Subcutaneous abdominal adipose tissue (tissue), 5 donors: ENCODE data around the gene CCDC178.

Source experiments
- H3K27ac ChIP-seq: one replicate; pipeline ENCODE4 v1.7.0; 2013; ENCODE audit warnings: low read depth, mild to moderate bottlenecking, inconsistent platforms, low read length, moderate library complexity
- H3K27me3 ChIP-seq, 5 donors: one replicate each; pipeline ENCODE4 v1.7.0; 2013; ENCODE audit warnings: low read length in 5 of 5, inconsistent platforms in 1 of 5; ENCODE audit not compliant: control insufficient read depth in 5 of 5, insufficient read depth in 4 of 5
- H3K36me3 ChIP-seq, 5 donors: one replicate each; pipeline ENCODE4 v1.7.0; 2013; ENCODE audit warnings: low read length in 5 of 5; ENCODE audit not compliant: control insufficient read depth in 5 of 5, insufficient read depth in 5 of 5
- H3K4me1 ChIP-seq, 5 donors: one replicate each; pipeline ENCODE4 v1.7.0; 2013; ENCODE audit warnings: low read length in 5 of 5, mild to moderate bottlenecking in 3 of 5, moderate library complexity in 1 of 5; ENCODE audit not compliant: control insufficient read depth in 5 of 5, insufficient read depth in 5 of 5
- H3K4me3 ChIP-seq, 5 donors: one replicate each; pipeline ENCODE4 v1.7.0; 2013; ENCODE audit warnings: low read length in 5 of 5, low read depth in 1 of 5
- H3K9ac ChIP-seq, 5 donors: one replicate each; pipeline ENCODE4 v1.7.0; 2013; ENCODE audit warnings: low read length in 5 of 5, mild to moderate bottlenecking in 4 of 5, moderate library complexity in 3 of 5
- H3K9me3 ChIP-seq, 5 donors: one replicate each; pipeline ENCODE4 v1.7.0; 2013; ENCODE audit warnings: low read length in 5 of 5; ENCODE audit not compliant: control insufficient read depth in 5 of 5
- donor health status: healthy.
- donor health status: healthy.
- donor health status: healthy.
- donor health status: healthy.
- donor health status: healthy.

CCDC178 gene

DNA sequence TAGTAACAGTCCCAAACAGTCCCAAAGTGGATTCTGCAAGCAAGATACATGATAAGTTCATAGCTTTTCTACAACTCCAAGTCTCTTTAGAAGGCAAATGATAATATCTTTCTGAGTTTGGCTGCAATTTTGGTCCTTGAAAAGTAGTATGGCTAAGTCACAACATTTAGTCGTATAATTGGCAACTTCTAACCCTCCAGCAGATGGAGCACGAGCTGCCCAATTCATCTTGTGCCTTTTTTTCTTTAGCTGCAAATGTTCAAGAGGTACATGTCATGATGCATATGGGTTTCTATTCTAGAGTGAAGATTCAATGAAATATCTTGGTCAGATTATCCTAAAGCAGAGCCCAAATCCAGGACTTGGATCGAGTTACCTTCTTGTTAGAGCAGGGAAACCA is 540.7 kb downstream of the CCDC178 start:
- Histone ChIP-seq H3K36me3 (no peaks in the 10 kb centered on the region), H3K9me3 (peaks cover 0 to 9% (median 4%) of the 10 kb centered on the region in 5 donors), H3K27me3 (no peaks in the 10 kb centered on the region), H3K4me1 (no peaks in the 10 kb centered on the region), H3K9ac (no peak overlapping the region), H3K27ac (no peak overlapping the region), H3K4me3 (no peak overlapping the region)

GRCh38 chr18:32896776-32897547 is 543.6 kb downstream of the CCDC178 start:
- Histone ChIP-seq H3K27ac (no peak overlapping the region), H3K27me3 (no peaks in the 10 kb centered on the region), H3K9me3 (peaks cover 0 to 9% (median 4%) of the 10 kb centered on the region in 5 donors), H3K4me3 (no peak overlapping the region), H3K9ac (no peak overlapping the region), H3K4me1 (no peaks in the 10 kb centered on the region), H3K36me3 (no peaks in the 10 kb centered on the region)

- H3K27ac ChIP-seq, result no peak overlapping the region
- H3K36me3 ChIP-seq, result no peaks in the 10 kb centered on the region
- H3K27me3 ChIP-seq, result no peaks in the 10 kb centered on the region
Measured at GRCh38 chr18:32893915-32894314, 546.6 kb downstream of the CCDC178 start.

DNA sequence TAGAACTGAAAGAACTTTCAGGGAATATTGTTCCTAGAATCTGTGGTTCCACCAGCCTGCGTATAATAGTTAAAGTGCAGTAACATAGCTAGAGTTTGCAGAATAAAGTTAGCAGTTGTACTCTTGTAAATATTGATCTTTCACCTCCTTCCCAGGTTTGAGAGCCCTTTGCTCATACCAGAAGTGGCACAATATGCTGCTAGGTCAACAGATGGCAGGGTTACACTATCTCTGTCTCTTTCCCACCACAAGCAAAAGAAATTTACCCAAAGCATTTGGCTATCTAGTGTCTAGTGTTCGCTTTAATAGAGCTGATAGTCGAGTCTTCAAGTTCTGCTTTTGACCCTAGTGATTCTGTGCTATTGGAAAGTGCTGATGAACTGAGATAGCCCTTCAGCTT is 548.7 kb downstream of the CCDC178 start:
- H3K9me3 ChIP-seq, result peaks cover 0 to 4% (median 0%) of the 10 kb centered on the region in 5 donors

More at GRCh38 chr18:32893915-32894314, 546.6 kb downstream of the CCDC178 start:
- H3K9ac ChIP-seq, result no peak overlapping the region
- no peaks in the 10 kb centered on the region for H3K4me1 ChIP-seq
- H3K4me3 ChIP-seq, result no peak overlapping the region
- peaks cover 0 to 9% (median 4%) of the 10 kb centered on the region in 5 donors for H3K9me3 ChIP-seq

GRCh38 chr18:32891130-32891529 is 549.4 kb downstream of the CCDC178 start:
- no peaks in the 10 kb centered on the region for H3K27me3 ChIP-seq
- H3K36me3 ChIP-seq, result no peaks in the 10 kb centered on the region
- no peak overlapping the region for H3K27ac ChIP-seq
- H3K9ac ChIP-seq, result no peak overlapping the region
- no peak overlapping the region for H3K4me3 ChIP-seq
- H3K4me1 ChIP-seq, result no peaks in the 10 kb centered on the region
- no peaks in the 10 kb centered on the region for H3K9me3 ChIP-seq

More for the DNA sequence above, 548.7 kb downstream of the CCDC178 start:
- no peak overlapping the region for H3K4me3 ChIP-seq
- H3K27me3 ChIP-seq, result no peaks in the 10 kb centered on the region
- H3K9ac ChIP-seq, result no peak overlapping the region
- H3K4me1 ChIP-seq, result no peaks in the 10 kb centered on the region
- H3K36me3 ChIP-seq, result no peaks in the 10 kb centered on the region
- H3K27ac ChIP-seq, result no peak overlapping the region

DNA sequence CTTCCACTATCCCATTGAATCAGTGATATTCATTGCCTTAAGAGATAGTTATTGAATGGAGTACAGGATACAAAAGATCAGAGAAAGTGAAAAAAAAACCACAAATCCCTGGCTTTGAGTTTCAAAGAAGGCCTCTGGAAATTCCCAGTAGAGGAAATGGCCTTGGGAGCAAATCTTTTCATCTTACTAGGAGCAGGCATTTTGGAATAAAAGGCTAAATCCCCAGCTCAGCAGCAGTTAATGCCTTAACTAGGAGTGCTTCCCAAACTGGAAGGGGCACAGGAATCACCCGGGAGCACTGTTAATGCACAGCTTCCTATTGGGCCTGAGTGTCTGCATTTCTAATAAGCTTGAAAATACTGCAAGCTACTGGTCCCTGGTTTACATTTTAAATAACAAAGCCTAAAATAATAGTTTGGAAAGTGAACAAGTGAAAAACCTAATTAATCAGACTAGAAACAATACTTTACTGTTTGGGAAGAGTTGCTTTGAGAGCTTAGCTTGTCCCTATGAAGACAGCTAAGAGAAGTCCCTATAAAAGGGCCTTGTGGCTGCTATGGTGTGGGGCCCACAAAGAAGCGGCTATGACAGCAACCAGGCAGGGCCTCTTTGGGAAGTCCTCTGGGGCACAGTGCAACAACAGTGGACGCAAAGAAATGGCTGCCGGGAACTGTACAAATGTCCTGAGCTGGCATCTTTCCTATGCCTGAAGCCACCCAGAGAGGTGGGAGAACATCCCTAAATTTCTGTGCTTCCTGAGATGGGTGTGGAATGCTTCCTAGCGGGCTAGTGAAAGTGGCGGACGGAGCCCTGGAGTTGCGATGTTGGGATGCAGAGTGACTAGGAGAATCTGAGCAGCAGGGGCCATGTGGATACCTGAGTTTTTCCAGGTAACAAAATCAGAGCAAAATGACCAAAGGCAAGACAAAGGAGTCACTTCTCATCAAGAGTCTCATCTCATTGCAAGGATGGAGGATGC is 550.6 kb downstream of the CCDC178 start:
- H3K4me1 ChIP-seq, result no peaks in the 10 kb centered on the region
- no peak overlapping the region for H3K4me3 ChIP-seq
- H3K9me3 ChIP-seq, result no peaks in the 10 kb centered on the region
- H3K36me3 ChIP-seq, result no peaks in the 10 kb centered on the region
- no peak overlapping the region for H3K9ac ChIP-seq
- H3K27me3 ChIP-seq, result no peaks in the 10 kb centered on the region
- H3K27ac ChIP-seq, result no peak overlapping the region

DNA sequence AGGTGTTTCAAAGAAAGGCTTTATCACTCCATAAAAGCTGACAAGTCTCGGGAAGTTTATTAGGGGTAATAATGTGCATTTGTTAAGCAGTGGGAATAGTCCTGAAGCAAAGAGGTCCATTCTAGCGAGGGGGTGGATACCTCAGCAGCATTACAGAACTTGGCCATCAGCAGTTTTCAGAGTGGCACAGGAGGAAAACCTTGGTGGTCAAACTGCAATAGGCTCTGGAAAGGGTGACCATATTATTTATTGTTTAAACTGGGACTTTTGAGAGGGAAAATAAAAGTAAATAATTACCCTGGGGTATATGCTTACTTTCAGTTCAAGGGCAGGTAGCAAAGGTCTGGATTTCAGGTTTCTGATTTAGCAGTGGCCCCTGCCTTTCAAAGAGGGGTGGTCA is 552.2 kb downstream of the CCDC178 start:
- Histone ChIP-seq H3K27me3 (no peaks in the 10 kb centered on the region), H3K4me1 (no peaks in the 10 kb centered on the region), H3K27ac (no peak overlapping the region)

More for the DNA sequence above, 552.2 kb downstream of the CCDC178 start:
- Histone ChIP-seq H3K4me3 (no peak overlapping the region), H3K9ac (no peak overlapping the region), H3K36me3 (no peaks in the 10 kb centered on the region), H3K9me3 (no peaks in the 10 kb centered on the region)
